NB4 (cell line): ENCODE measurements around the gene PIRT.

ENCODE experiments used
- MYC ChIP-seq: IDR thresholded peaks from 2 replicates; pipeline ENCODE4 v1.6.1; 2011; ENCODE audit warnings: low read depth, low read length
- POLR2A ChIP-seq: IDR thresholded peaks from 2 replicates; pipeline ENCODE4 v1.6.1; 2011; ENCODE audit warnings: mild to moderate bottlenecking; ENCODE audit not compliant: insufficient read length; ENCODE audit errors: extremely low read depth
- TF ChIP-seq, protein P1 (sequence below): IDR thresholded peaks from one replicate; pipeline ENCODE4 v1.5.1; 2012; ENCODE audit warnings: low read depth, low read length
- TF ChIP-seq, protein P2 (sequence below): IDR thresholded peaks from 2 replicates; pipeline ENCODE4 v1.6.1; 2011; ENCODE audit warnings: low read depth, low read length

DNA sequence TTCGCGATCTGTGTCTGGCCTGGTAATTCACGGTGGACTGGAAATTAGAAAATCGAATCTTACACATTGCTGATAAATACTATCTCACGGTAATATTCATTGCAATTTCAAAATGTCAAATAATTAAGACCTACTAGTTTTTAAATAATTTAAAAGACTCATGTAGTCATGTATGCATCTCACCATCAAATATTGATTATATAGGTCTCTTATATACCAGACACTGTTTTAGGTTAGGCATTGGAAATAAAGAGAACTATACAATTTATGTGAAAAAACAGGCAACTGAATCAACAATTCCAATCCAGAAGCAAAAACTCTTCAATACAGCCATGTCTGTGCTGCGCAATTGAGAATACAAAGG, 7.5 kb upstream of the PIRT start:
- TF ChIP-seq, protein P1, sequence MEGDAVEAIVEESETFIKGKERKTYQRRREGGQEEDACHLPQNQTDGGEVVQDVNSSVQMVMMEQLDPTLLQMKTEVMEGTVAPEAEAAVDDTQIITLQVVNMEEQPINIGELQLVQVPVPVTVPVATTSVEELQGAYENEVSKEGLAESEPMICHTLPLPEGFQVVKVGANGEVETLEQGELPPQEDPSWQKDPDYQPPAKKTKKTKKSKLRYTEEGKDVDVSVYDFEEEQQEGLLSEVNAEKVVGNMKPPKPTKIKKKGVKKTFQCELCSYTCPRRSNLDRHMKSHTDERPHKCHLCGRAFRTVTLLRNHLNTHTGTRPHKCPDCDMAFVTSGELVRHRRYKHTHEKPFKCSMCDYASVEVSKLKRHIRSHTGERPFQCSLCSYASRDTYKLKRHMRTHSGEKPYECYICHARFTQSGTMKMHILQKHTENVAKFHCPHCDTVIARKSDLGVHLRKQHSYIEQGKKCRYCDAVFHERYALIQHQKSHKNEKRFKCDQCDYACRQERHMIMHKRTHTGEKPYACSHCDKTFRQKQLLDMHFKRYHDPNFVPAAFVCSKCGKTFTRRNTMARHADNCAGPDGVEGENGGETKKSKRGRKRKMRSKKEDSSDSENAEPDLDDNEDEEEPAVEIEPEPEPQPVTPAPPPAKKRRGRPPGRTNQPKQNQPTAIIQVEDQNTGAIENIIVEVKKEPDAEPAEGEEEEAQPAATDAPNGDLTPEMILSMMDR = no peak
- no peak for TF ChIP-seq POLR2A
- TF ChIP-seq MYC = no peak
- TF ChIP-seq, protein P2, sequence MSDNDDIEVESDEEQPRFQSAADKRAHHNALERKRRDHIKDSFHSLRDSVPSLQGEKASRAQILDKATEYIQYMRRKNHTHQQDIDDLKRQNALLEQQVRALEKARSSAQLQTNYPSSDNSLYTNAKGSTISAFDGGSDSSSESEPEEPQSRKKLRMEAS = no peak
